TTC549 (cell line): Measurements from ENCODE around the gene EIPR1.

Source experiments
- FAIRE-seq: peaks from 2 replicates; lab custom pipeline; 2012; peaks lifted over from hg19 to GRCh38; lab: Jason Lieb, UNC

The EIPR1 gene

DNA sequence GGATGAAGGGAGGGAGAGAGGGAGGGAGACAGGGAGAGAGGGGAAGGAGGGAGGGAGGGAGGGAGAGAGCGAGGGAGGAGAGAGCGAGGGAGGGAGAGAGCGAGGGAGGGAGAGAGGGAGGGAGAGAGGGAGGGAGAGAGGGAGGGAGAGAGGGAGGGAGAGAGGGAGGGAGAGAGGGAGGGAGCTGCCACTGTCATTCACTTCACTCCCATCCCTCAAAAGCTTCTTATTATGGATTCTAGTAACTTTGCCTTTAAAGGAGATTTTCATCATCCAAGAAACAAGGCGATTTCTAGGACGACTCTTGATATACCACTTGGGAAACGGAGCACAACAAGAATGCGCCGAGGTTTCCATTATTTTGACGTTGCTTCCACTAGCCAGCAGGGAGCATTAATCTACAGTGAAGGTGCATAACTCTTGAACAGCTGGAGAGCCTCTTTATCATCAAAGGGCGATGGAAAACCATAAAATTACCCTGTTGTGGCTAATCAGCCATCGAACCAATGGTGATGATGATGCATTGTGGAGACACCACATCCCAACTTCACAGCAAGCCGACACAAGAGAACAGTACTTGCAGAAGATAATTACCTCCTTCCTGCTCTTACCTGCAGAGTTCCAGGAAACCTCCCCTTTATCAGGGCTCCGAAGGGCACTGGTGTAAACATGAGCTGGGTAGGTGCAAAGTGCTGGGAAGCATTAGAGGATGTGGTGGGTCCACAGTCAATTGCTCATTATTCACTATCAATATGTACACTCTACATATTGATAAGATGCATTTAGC lies 130.5 kb downstream of the EIPR1 start:
- no peak for FAIRE-seq

DNA sequence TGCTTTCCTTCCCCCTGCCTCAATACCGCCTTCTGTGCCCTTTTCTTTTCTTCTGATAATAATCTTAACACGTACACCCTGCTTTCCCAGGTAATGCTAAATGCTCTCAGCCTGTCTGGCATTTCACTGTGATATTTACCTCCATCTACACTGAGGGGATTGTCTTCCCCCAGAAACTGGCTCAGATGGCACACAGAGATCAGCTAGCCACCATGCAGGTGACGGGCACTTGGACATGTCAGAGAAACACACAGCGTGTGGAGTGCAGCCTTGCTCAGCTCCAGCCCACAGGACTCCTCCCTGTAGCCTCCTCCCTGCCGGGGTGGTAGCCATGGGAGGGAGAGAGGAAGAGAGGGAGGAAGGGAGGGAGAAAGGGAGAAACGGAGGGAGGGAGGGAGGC lies 131.2 kb downstream of the EIPR1 start:
- FAIRE-seq, result no peak

DNA sequence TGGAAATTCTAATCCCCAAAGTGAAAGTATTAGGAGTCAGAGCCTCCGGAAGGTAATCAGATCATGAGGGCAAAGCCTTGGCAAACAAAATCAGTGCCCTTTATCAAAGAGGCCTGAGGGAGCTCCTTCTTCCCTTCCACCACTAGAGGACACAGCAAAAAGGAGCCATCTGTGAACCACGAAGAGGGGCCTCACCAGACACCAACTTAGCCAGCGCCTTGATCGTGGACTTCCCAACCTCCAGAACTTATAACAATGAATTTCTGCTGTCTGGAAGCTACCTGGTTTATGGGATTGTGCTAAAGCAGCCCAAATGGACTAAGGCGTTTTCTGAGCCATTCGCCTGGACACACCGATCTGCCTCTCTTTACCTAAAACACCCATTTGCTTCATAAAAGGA lies 133.1 kb downstream of the EIPR1 start:
- no peak for FAIRE-seq

DNA sequence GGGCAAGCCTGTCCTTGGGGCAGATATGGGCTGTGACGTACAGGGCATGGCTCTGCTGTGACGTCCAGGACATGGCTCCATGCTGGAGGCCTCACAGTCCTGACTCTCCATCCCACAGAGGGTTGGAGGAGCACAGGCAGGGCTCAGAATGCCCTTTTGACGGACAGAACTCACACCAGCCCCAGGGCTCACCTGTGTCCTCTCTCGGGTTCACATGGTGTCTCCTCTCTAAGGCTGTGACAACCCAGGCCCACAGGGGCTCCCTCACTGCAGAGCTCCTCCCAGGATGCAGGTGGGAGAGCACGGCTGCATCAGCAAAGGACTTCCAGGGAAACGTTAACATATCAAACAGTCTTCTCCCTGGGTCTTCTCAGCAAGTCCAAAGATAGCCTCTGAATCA lies 133.8 kb downstream of the EIPR1 start:
- no peak for FAIRE-seq

DNA sequence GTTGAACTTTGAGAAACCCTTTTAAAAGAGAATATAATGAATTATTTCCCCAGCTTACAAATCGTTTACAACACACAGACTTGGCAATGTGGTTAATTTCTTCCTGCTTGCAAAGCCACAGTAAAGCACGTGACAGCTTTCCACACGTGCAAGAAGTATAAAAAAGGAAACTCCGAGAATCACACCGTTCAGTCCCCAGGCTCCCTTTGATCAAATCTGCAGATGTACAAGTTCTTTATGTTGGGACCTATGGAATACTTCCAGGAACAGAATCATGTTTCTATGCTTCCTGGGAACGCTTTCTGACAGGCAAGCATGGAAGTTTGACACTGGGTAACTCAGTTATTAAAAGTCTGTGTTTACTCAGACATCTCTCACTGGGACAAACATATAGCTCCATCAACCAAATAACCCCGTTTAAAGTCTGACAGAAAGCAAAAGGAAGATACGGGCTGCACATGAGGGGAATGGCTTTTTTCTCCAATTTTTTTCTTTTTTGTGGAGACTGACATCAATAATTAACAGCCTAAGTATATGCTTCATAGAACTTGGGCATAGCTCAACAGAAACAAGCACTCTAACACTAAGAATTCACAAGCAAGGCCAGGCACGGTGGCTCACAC lies 134.8 kb downstream of the EIPR1 start:
- no peak for FAIRE-seq

DNA sequence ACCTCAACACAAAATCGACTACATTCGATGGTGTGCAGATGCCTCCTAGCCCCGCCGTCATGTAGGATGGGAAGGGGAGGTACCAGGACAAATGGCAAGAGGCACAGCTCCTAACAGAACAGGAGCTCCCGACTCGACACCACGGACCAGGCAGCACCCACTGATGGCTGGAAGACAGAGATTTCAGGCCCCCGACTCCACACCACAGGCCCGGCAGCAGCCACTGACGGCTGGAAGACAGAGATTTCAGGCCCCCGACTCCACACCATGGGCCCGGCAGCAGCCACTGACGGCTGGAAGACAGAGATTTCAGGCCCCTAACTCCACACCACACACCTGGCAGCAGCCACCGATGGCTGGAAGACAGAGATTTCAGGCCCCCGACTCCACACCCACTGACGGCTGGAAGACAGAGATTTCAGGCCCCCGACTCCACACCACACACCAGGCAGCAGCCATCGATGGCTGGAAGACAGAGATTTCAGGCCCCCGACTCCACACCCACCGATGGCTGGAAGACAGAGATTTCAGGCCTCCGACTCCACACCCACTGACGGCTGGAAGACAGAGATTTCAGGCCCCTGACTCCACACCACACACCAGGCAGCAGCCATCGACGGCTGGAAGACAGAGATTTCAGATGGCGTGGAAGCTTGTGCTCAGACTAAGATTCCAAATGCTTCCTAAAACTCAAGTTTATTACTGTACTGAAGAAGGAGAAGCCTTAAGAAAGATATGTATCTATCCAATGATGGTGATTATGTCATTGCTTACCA lies 135.5 kb downstream of the EIPR1 start:
- FAIRE-seq, result no peak

DNA sequence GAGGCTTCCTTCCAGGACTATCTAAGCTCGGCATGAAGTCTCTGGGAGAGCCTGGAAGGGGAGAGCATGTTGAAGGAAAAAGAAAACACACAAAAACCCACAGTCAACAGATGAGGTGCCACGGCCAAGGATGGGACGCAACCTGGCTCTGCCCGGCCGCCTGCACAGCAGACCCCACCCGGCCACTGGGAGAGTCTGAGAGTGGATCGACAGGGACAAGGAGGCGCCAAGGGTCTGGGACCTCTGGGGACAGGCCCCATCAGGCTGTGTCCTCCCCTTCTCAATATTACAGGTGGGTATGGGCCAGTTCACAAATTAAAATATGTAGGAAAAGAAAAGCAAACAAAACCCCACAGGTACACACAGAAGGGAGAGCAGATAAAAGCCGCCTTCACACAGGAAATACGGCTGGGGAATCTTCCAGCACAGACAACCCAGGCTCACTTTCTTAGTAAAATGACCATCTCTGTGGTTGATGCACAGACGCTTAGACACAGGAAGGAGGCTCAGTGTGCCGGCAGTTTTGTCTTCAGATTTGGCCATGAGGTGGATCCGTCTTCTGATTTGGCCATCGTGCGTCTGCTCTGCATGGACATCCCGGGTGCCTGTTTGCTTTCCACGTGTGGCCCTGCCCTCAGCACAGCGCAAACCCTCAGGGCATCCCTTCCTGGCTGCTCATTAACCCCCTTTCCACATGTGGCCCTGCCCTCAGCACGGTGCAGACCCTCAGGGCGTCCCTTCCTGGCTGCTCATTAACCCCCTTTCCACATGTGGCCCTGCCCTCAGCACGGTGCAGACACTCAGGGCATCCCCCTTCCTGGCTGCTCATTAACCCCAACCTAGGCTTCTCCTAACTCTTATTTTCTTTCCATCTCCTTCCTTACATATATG lies 138.4 kb downstream of the EIPR1 start:
- no peak for FAIRE-seq

DNA sequence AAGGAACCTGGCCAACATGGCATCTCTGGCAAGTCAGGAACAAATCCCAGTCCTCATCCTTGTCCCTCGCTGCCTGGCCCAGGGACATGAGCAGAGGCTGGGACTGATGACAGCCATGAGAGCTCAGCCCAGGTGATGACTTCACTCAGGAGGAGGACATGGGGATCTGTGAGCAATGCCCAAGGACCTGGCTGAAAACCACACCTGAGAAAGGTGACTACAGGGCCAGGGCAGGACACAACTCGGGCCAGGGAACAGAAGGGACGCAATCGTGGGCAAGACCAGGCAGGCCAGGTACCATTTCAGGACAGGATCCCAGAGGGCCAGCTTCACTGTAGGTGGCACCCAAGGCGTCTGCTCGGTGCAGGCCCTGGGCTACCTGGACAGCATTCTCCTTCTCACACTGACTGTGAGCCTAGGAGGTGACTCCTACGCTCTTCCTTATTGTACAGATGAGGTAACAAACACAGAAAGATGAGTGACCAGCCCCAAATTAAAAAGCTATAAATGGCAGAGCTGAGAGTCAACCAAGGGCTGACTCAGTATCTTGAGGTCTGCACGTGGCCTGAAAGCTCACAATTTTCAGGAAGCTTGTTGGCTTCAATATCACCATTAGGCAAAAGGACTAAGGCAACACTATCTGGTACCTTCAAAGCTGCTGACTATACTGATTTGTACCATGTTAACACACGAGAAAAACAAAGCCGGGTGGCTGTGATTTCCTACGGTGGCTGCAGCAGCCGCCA lies 141.1 kb downstream of the EIPR1 start:
- FAIRE-seq, result no peak

DNA sequence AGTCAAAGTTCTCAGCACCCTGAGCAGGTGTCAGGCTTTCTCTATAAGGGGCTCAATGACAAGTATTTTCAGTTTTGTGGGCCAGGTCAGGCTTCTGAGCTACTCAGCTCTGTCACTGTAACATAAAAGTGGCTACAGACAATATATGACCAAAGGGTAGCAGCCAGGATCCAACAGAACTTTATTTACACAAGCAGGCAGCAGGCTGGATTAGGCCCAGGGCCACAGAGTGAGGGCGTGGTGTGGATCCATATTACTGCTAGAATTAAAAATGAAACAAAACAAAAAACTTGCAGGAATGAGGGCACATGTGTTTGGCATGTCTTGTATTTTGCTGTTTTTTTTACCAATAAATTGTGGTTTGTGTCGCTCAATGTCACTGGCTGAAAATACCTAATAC lies 143.7 kb downstream of the EIPR1 start:
- FAIRE-seq, result no peak

DNA sequence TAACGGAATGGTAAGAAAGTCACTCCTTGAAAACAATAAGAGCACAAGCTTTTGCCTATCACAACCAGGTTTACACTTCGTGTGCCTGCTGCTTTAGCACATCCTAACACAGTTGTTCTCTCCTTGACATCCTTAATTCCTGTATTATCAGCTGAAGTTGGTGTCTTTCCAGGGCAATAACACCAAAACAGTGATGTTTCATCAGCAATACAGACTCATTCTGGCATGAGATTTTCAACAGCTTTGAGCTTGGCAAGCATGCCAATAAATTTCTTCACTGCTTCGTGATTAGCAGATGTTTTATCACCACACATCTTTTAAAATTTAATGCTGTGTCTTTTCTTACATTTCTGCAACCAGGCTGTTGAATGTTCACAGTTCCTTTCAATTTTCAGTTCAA lies 148.4 kb downstream of the EIPR1 start:
- no peak for FAIRE-seq

DNA sequence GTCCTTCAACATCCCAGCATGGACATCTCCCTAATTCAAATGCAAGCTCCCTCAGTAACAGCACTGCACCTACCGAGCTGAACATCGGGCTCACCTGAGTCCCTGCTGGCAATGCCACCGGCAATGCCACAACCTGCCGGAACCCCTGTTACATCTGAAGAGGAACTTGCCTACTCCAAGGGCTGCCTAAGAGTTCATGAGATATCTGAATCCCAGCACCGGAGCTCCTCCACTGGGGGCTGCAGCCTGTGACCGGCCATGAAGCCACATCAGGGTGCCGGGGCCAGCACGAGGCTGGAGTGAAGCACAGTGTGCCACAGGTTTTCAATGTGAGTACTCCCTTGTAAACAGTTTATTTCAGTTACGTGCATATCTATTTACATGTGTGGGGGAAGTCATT lies 152.9 kb downstream of the EIPR1 start:
- FAIRE-seq, result no peak

DNA sequence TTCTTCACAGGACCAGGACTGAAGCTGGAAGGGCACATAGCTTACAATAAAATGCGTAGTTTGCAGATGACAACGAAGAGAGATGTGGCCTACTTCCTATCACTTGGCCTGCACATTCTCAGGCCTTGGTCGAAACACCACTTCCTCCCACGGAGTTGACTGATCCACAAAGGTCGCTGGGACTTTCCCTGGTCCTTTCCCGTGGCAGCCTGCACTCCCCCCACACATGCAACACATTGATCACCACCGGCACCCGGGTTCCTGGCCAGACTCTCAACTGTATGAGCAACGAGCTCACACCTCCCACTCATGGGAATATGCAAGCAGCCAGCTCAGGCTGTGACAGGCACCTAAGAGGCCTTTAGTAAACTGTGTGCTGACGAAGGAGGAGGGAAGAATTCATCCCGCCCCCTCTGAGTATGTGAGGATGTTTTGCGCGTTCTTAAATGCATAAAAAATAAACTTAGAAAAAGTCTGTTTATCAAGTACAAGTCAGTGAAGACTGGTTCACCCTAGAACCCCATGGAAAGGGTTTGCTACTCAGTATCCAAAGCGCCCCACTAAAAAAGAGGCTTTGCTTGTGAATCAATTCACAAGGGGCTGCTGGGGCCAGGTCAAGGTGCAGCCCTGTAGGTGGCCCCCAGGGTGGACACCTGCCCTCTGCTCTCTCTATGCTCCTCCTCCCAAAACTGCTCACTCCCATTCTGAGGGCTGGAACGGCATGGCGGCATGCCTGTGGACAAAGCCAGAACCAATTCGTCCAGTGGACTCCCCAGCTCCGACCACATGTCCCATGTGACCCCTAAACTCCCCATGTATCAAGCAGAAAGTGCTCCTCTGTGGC lies 154.3 kb downstream of the EIPR1 start:
- no peak for FAIRE-seq

DNA sequence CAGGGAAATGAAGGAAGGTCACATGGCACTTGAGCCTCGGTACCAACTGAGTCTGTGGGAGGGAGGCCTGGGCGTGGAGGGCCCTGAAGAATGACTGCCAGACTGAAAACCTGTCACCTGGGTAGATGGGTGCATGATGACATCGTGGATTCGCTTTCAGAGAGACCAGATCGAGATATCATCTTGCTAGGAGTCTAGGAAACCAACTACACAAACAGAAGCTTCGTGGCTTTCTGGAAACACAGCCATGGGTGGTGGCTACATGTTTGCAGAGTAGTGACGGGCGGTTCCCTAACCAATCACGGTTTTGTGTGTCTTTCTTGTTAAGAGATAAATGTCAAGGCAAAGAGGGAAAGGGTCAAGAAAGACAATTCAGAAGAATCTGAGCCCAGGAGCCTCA lies 155.0 kb downstream of the EIPR1 start:
- FAIRE-seq, result no peak

DNA sequence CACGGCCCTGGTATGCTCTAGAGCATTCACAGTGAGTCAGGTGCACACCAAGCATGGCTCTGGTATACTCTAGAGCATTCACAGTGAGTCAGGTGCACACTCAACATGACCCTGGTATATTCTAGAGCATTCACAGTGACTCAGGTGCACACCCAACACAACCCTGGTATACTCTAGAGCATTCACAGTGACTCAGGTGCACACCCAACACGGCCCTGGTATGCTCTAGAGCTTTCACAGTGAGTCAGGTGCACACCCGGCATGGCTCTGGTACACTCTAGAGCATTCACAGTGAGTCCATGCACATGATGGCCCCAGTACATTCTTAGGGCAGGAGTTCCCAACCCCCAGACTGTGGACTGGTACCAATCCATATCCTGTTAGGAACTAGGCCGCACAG lies 158.1 kb downstream of the EIPR1 start:
- no peak for FAIRE-seq

DNA sequence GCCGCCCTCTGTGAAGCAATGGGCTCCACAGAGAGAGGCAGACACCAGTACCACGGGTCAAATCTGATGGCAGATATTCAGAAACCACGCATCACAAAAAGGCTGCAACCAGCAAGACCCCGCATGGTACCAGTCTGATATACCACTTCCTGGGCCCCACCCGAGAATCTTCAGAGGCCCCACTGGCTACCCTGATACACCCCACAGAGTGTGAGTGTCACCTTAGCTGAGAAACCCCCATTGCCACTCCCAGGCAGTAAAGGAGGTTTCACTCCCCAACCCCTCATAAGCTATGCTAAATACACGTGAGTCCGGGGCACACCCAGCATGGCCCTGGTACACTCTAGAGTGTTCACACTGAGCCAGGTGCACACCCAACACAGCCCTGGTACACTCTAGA lies 160.0 kb downstream of the EIPR1 start:
- no peak for FAIRE-seq

DNA sequence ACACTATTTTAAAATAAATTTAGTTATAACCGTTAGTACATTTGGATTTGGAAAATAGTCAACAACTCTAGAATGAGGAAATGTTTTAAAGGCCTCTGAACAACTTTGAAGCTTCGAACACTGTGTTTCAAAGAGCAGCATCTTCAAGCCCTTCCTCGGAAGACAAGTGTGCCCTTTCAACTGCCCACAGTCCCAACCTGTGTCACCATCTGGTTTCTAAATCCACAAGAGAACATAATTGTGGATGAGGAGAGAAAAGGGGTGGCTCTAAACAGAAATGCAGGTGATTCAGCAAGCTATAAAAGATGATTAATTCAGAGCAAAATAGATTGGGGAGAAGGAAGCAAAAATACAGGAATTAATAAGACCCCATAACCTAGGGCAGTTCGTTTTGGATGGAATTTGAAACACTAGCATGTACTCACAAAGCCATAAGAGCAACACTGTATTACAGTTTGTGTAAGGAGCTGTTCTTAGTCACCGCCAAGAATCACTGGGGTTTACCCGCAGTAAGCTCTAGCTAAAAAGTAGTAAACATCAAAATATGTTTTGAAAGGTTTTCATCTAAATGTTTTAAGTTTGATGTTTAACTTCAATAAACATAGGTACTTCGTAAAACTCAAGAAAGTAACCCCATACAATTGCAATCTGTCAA lies 160.7 kb downstream of the EIPR1 start:
- no peak for FAIRE-seq

DNA sequence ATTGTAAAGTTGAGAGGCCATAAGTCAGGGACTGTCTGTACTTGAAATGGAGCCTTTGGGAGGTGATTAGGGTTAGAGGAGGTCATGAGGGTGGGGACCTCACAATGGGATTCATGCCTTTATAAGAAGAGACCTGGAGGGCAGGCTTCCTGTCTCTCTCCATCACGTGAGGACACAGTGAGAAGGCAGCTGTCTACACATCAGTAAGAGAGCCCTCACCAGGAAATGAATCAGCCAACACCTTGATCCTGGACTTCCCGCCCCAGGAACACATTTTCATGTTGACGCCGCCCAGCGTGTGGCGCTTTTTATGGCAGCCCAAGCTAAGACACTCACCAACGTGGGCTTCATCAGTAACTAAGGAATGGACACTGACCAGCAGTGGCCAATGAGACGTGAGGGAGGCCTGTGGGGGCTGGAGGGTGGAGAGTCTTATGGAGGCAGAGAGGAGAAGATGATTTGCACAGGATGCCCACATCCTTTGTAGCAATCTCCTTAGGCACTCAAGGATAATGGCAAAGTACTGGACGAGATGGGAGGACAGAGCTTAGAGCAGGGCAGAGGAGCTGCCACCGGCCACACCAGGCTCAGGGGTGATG lies 162.7 kb downstream of the EIPR1 start:
- FAIRE-seq, result no peak

DNA sequence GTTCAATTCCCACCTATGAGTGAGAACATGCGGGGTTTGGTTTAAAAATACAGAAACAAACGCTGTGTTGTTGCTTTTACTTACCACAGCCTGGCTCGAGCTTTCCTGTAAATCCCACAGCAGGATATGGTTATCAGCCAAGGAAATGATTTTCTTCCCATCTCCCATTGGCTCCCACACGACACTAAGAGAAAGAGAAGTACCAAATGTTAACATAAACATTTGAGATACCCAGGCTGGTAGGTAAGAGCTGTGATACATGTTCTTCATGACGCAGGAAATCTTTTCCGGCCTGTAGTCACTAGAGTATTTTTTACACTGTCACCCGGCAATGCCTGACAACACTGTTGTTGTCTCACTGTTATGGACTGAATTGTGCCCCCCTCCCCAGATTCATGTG lies 163.6 kb downstream of the EIPR1 start:
- no peak for FAIRE-seq

DNA sequence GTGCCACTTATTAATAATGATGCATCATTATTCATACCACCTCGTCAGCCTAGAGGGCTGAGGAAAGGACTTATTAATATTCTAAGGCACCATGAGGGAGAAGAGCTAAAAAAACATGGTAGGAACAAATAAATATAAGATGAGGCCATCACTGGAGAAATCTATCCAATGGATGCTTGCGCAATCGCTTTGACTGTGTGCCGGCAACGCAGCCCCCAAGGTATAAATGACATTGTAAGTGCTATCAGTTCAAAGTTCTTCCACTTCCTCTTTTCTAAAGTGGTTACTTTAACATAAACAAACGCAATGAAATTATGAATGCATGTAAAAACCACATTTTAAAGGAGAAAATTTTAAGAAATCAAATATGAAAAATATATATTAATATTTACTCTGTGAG lies 164.6 kb downstream of the EIPR1 start:
- no peak for FAIRE-seq

DNA sequence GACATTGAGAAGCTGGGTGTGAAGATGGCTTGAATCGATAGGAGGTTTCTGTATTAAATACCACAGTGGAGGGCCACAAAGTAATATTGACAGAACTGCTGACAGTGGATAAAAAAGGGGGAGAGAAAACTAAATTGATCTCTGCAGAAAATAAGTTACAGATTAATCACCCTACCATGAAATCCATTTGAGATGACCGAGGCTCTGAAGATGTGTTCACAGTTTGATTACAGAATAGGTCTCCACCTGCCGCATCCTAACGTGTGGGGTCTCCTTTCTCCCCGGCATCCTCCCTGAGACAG lies 165.6 kb downstream of the EIPR1 start:
- FAIRE-seq, result no peak
